Spleen (tissue), 7 donors: ENCODE measurements around the gene AXIN2.
"Not testable (repeated sequence)": the region's sequence is repeated elsewhere in the genome, so short reads cannot be mapped to it uniquely, and the experiment has no call there.

Source experiments
- POLR2AphosphoS5 ChIP-seq, 3 donors: sonication (generic); formaldehyde crosslinking; IDR thresholded peaks; one replicate each; pipeline ENCODE4 v1.5.1; 2017; ENCODE audit warnings: antibody characterized with exemption in 3 of 3
- TF ChIP-seq, protein P1 (sequence below), 11 experiments: fragments of 200-600 bp in 7 of 11; fragments of 450-650 bp in 4 of 11; sonication (generic) in 4 of 11; IDR thresholded peaks in 8 of 11; conservative IDR thresholded peaks in 3 of 11; 1 replicate in 7 of 11; 2 replicates in 4 of 11; pipeline versions ENCODE4 v1.4.0 to v1.8.0; 2016 to 2021; ENCODE audit warnings: antibody characterized with exemption in 11 of 11, inconsistent platforms in 4 of 11, mild to moderate bottlenecking in 1 of 11
- donor health status: DM: no; HTN: no; CAD: no; lungs with moderate emphysema.
- donor health status: DM: no; HTN: no; CAD: no.
- donor health status: DM: no; HTN: no; CAD: no.

GRCh38 chr17:65526854-65527253, 34.6 kb downstream of the AXIN2 start:
- not testable (repeated sequence) for TF ChIP-seq POLR2AphosphoS5 (IDR thresholded peaks at IDR 0.05)
- TF ChIP-seq, protein P1, sequence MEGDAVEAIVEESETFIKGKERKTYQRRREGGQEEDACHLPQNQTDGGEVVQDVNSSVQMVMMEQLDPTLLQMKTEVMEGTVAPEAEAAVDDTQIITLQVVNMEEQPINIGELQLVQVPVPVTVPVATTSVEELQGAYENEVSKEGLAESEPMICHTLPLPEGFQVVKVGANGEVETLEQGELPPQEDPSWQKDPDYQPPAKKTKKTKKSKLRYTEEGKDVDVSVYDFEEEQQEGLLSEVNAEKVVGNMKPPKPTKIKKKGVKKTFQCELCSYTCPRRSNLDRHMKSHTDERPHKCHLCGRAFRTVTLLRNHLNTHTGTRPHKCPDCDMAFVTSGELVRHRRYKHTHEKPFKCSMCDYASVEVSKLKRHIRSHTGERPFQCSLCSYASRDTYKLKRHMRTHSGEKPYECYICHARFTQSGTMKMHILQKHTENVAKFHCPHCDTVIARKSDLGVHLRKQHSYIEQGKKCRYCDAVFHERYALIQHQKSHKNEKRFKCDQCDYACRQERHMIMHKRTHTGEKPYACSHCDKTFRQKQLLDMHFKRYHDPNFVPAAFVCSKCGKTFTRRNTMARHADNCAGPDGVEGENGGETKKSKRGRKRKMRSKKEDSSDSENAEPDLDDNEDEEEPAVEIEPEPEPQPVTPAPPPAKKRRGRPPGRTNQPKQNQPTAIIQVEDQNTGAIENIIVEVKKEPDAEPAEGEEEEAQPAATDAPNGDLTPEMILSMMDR (IDR thresholded peaks at IDR 0.05 in 8 of 11, conservative IDR thresholded peaks at IDR 0.05 in 3 of 11), result not testable (repeated sequence)
